B cell (primary cell): ENCODE results near the gene MRPL4.

ENCODE experiments used
- CTCF ChIP-seq: fragments of 200-600 bp; IDR thresholded peaks from one replicate; pipeline ENCODE4 v1.8.0; 2022; ENCODE audit warnings: antibody characterized with exemption, mild to moderate bottlenecking
- EZH2 ChIP-seq: IDR thresholded peaks from 2 replicates; pipeline ENCODE4 v1.6.1; 2012; ENCODE audit warnings: borderline replicate concordance, low read depth, mild to moderate bottlenecking, moderate library complexity, low read length; ENCODE audit not compliant: insufficient read depth, poor library complexity, severe bottlenecking

GRCh38 chr19:10220695-10221094 is 31.3 kb upstream of the MRPL4 start:
- no peak for TF ChIP-seq EZH2
- no peak for TF ChIP-seq CTCF
